ENCODE results near the gene DIS3L2. TPM values are rescaled to one million over a fixed set of nuclear protein-coding genes. Genes with fewer than 3 reads are reported as not detected.

Gene DIS3L2
- total and polyA plus RNA-seq, 2 experiments from 2014 or later = 15.2 to 25.3 TPM

GRCh38 chr2:232094883-232095282, 133.4 kb downstream of the DIS3L2 start:
- no peak overlapping the region for H3K27ac Mint-ChIP-seq

More at GRCh38 chr2:232094883-232095282, 133.4 kb downstream of the DIS3L2 start:
- Mint-ChIP-seq H3K4me1 (peaks cover 5% of the 10 kb centered on the region), H3K36me3 (ENCODE audit: low read depth) (no peaks in the 10 kb centered on the region; the same call in 2 of the 3 replicates), H3K27me3 (ENCODE audit: insufficient read depth, low read depth, poor library complexity) (peaks cover under 1% of the 10 kb centered on the region), H3K9me3 (no peaks in the 10 kb centered on the region), H3K4me3 (no peak overlapping the region)
- Histone ChIP-seq H2AFZ (no peak overlapping the region), H3K36me3 (ENCODE audit: insufficient read depth) (no peaks in the 10 kb centered on the region; the same call in 1 of the 2 replicates), H3K79me2 (replicated peaks; ENCODE audit: insufficient read depth) (no peaks in the 10 kb centered on the region), H3K4me1 (ENCODE audit: insufficient read depth) (no peaks in the 10 kb centered on the region; the same call in none of the 2 replicates), H3F3A (replicated peaks; ENCODE audit: low read depth) (no peaks in the 10 kb centered on the region), H4K20me1 (replicated peaks; ENCODE audit: insufficient read depth) (no peaks in the 10 kb centered on the region), H3K27me3 (ENCODE audit: insufficient read depth) (no peaks in the 10 kb centered on the region), H3K27ac (ENCODE audit: low read depth) (no peak overlapping the region), H3K9me2 (ENCODE audit: insufficient read depth) (no peaks in the 10 kb centered on the region), H3K4me2 (no peak overlapping the region), H3K4me3 (no peak overlapping the region)
- no peak for DNase-seq (ENCODE audit: low spot score)
- no peak for ATAC-seq
- TF ChIP-seq CREB1 (CRISPR knock-in tag; IDR thresholded peaks at IDR 0.05; ENCODE audit: low read depth) (no peak), REST (IDR thresholded peaks at IDR 0.05; ENCODE audit: unreplicated experiment) (no peak), STAT1 (IDR thresholded peaks at IDR 0.05; ENCODE audit: unreplicated experiment) (no peak), ZNF462 (CRISPR knock-in tag; IDR thresholded peaks at IDR 0.05) (no peak), CTCF (conservative IDR thresholded peaks at IDR 0.05; ENCODE audit: low read depth in 2 of 2) (no peak), ETS1 (IDR thresholded peaks at IDR 0.05) (no peak), JUNB (IDR thresholded peaks at IDR 0.05; ENCODE audit: unreplicated experiment) (no peak), ZNF331 (CRISPR knock-in tag; IDR thresholded peaks at IDR 0.05; ENCODE audit: low read depth) (no peak), EZH2 (IDR thresholded peaks at IDR 0.05; ENCODE audit: low read depth, unreplicated experiment) (no peak), NANOG (IDR thresholded peaks at IDR 0.05; ENCODE audit: borderline replicate concordance) (no peak)
